ES-I3 (cell line): ENCODE measurements around the gene GPR35.

Experiments used
- H3K36me3 ChIP-seq: 2 replicates; pipeline ENCODE4 v1.6.1; 2013; ENCODE audit warnings: mild to moderate bottlenecking, low read length, control low read depth, moderate library complexity; ENCODE audit not compliant: insufficient read depth
- H3K4me1 ChIP-seq: 2 replicates; pipeline ENCODE4 v1.6.1; 2013; ENCODE audit warnings: mild to moderate bottlenecking, control low read depth, low read length; ENCODE audit not compliant: insufficient read depth
- H3K9ac ChIP-seq: 2 replicates; pipeline ENCODE4 v1.6.1; 2013; ENCODE audit warnings: low read depth, mild to moderate bottlenecking, low read length, moderate library complexity
- H3K9me3 ChIP-seq: 2 replicates; pipeline ENCODE4 v1.6.1; 2013; ENCODE audit warnings: mild to moderate bottlenecking, low read length, moderate library complexity; ENCODE audit not compliant: control insufficient read depth, insufficient read depth

Gene GPR35

DNA sequence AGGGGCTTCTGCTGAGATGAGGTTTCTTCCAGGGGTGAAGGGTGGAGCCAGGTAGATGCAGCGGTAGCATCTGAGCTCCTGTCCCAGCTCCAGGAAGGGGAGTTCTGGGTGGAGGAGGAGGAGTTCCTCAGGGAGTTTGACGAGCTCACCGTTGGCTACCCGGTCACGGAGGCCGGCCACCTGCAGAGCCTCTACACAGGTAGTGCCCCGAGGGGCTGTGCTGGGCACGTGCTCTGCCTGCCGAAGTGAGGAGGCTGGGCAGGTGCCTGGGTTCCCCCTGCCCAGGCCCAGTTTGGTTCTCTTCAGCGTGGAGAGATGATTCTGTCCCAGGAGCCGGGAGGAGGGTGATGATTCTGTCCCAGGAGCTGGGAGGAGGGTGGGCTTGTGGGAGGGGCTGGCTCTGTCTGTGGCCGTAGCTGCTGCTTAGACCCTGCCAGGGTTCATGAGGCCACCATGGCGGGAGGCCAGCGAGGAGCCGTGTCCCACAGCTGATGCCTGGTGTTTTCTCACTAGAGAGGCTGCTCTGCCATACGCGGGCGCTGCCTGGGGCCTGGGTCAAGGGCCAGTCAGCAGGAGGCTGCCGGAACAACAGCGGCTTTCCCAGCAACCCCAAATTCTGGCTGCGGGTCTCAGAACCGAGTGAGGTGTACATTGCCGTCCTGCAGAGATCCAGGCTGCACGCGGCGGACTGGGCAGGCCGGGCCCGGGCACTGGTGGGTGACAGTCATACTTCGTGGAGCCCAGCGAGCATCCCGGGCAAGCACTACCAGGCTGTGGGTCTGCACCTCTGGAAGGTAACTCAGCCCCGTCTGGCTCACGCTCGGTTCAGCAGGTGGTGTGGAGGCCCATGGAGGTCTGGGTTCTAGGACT lies 30.5 kb upstream of the GPR35 start:
- Histone ChIP-seq H3K9ac (no peak overlapping the region), H3K9me3 (no peaks in the 10 kb centered on the region), H3K36me3 (no peaks in the 10 kb centered on the region; the same call in none of the 2 replicates), H3K4me1 (no peaks in the 10 kb centered on the region)

DNA sequence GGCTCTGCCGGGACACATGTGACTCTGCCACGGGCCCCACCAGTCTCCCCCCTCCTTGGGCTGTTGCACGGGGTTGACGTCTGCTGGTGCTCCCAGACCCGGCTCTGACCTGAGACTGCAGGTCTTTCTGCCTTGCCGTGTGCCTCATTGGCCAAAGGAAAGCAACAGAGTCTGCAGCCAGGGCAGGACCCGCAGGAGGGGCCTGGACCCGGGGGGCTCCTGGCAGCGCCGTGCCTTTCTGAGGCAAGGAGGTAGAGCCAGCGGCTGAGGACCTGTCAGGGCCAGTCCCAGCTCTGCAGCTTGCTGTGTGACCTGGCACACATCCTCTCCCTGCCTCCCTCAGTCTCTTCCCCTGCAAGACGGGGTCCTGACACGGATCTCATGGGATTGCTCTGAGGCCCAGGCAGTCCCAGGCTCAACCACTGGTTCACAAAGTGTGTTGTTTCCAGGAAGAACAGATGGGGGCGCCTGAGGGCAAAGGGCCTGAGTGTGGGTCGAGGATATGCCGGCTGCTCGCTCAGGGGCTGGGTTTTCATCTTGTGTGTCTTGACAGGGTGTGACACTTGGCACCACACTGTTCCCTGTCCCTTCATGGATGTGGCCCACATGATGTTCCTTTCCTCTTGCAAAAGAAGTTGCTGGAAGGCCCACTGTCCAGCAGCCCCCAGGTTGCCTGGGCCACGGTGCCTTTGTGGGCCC lies 29.8 kb upstream of the GPR35 start:
- no peaks in the 10 kb centered on the region; the same call in none of the 2 replicates for H3K36me3 ChIP-seq
- no peaks in the 10 kb centered on the region for H3K9me3 ChIP-seq
- H3K9ac ChIP-seq, result no peak overlapping the region
- no peaks in the 10 kb centered on the region for H3K4me1 ChIP-seq

DNA sequence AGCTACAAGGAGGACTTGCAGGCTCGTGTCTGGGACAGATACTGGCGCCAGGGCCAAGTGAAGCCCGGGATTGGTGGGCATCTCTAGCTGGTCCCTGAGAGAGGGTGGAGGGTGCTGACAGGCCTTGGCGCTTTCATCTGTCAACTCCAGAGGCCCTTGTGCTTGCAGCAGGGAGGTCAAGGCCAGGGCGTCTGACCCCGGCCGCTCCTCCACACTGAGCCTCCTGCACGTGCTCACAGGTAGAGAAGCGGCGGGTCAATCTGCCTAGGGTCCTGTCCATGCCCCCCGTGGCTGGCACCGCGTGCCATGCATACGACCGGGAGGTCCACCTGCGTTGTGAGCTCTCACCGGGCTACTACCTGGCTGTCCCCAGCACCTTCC lies 29.2 kb upstream of the GPR35 start:
- Histone ChIP-seq H3K36me3 (no peaks in the 10 kb centered on the region; the same call in none of the 2 replicates), H3K9ac (no peak overlapping the region), H3K9me3 (no peaks in the 10 kb centered on the region), H3K4me1 (no peaks in the 10 kb centered on the region)

DNA sequence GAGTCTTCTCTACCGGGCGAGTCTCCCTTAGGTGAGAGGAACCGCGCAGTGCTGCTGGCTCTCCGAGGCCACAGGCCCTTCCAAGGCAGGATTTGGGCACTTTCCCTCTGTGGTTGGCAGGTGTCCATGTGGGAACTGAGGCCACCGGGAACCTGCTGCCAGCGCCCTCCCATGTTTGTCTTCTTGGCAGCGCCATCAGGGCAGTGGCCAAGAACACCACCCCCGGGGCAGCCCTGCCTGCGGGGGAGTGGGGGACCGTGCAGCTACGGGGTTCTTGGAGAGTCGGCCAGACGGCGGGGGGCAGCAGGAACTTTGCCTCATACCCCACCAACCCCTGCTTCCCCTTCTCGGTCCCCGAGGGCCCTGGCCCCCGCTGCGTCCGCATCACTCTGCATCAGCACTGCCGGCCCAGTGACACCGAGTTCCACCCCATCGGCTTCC lies 28.8 kb upstream of the GPR35 start:
- no peaks in the 10 kb centered on the region for H3K4me1 ChIP-seq
- H3K36me3 ChIP-seq, result no peaks in the 10 kb centered on the region; the same call in none of the 2 replicates
- H3K9me3 ChIP-seq, result no peaks in the 10 kb centered on the region
- H3K9ac ChIP-seq, result no peak overlapping the region

DNA sequence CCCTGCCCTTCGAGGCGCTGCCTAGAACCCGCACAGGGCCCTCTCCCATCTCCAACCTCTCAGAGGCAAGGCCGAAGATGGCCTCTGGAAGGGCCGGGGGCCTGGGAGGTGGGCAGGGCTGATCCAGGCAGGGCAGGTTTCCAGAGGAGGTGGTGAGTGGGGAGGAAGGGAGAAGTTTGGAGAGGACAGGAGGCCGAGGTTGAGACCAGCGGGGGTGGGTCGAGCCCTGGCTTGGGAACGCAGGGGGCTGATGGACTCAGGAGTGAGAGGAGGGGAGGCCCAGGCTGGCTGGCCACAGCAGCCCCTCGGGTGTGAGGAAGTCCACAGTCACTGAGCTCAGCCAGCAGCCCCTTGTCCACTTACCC lies 28.2 kb upstream of the GPR35 start:
- Histone ChIP-seq H3K36me3 (no peaks in the 10 kb centered on the region; the same call in none of the 2 replicates), H3K9ac (no peak overlapping the region), H3K4me1 (no peaks in the 10 kb centered on the region), H3K9me3 (no peaks in the 10 kb centered on the region)

DNA sequence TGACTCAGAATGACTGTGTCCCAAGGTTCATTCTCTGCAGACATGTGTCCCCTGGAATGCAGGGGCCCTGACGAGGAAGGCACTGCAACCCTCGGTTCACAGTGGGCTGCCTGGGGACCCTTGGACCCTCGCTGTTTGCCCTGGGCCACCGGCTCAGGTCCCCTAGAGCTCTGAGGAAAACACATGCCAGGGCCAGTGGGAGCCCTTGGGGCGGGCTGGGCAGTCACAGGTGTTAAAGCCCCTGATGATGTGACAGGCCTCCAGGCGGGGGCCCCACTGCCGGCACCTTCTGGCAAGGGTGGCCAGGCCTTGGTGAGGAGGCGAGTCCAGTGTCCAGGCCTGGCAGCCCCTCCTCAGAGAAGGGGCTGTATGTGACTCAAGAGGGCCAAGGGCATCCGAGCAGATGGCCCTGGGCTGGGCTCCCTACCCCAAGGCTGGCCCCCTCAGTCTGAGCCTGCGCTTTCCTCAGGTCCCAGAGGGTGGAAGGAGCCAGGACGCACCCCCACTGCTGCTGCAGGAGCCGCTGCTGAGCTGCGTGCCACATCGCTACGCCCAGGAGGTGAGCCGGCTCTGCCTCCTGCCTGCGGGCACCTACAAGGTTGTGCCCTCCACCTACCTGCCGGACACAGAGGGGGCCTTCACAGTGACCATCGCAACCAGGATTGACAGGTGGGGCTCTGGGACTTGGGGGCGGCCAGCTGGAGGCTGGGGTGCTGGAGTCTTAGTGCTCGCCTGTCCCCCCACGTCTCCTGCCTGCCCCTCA lies 27.7 kb upstream of the GPR35 start:
- H3K9ac ChIP-seq, result no peak overlapping the region
- no peaks in the 10 kb centered on the region for H3K4me1 ChIP-seq
- no peaks in the 10 kb centered on the region; the same call in 1 of the 2 replicates for H3K36me3 ChIP-seq
- no peaks in the 10 kb centered on the region for H3K9me3 ChIP-seq

DNA sequence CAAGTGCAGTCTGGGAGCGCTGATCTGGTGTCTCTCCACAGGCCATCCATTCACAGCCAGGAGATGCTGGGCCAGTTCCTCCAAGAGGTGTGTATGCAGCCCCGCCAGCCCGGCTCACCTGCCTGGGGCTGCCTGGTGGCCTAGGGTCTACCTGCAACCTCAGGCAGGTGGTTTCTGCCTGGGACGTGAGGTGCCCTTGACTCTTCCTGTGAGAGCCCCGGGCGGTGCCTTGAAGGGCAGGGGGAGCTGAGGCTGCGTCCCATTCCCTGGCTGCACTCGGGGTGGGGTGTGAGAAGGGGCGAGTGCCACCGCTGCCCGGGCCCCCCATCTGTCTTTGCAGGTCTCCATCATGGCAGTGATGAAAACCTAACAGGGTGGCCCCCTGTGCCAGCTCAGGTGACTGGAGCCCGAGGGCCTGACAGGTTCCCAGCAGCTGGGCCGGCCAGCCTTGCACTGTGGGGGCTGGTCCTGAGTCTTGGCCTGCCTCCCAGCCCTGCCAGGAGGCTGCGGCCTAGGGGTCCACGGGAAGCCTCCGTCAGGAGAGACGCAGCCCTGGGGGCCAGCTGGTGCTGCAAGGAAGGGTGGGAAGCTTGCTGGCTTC lies 26.9 kb upstream of the GPR35 start:
- H3K36me3 ChIP-seq, result no peaks in the 10 kb centered on the region; the same call in 1 of the 2 replicates
- no peak overlapping the region for H3K9ac ChIP-seq
- H3K4me1 ChIP-seq, result no peaks in the 10 kb centered on the region
- H3K9me3 ChIP-seq, result no peaks in the 10 kb centered on the region

DNA sequence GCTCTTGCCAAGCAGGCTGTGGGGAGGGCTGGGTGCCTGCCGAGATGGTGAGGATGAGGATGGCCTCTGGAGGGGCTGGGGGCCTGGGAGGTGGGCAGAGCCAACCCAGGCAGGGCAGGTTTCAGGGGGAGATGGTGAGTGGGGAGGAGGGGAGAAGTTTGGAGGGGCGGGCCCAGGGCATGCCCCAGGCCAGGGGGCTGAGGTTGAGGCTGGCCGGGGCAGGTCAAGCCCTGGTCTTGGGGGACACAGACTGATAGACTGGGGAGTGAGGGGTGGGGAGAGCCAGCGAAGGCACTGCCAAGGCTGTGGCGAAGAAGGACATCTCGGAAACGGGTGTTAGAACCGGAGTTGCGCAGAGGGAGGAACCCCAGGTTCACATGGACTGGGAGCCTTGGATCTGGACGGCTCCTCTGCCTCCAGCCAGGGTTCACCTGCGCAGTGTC lies 26.1 kb upstream of the GPR35 start:
- H3K9me3 ChIP-seq, result no peaks in the 10 kb centered on the region
- H3K36me3 ChIP-seq, result no peaks in the 10 kb centered on the region; the same call in 1 of the 2 replicates
- H3K9ac ChIP-seq, result no peak overlapping the region
- no peaks in the 10 kb centered on the region for H3K4me1 ChIP-seq

DNA sequence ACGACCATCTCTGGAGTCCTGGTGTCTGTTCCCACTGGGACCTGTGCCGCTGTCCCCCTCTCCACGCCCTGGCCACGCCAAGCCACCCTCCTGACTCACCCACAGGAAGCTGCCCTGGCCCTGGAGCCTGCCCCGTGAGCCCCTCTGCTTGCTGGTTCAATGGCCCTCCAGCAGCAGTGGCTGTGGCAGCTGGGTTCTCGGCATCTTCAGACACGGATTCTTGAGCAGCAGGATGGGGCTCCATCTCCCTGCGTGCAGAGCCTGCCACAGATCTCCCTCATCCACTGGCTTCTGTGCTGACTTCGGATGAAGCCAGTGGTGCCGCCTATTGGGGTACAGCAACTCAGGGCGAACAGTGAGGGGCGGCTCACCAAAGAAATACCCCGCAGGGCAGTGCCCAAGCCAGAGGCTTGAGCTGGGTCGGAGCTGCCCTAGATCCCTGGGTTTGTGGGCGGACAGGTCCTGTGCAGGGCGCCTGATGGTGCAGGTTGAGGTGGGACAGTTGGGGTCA lies 24.8 kb upstream of the GPR35 start:
- Histone ChIP-seq H3K36me3 (no peaks in the 10 kb centered on the region; the same call in 1 of the 2 replicates), H3K4me1 (no peaks in the 10 kb centered on the region), H3K9me3 (no peaks in the 10 kb centered on the region)

DNA sequence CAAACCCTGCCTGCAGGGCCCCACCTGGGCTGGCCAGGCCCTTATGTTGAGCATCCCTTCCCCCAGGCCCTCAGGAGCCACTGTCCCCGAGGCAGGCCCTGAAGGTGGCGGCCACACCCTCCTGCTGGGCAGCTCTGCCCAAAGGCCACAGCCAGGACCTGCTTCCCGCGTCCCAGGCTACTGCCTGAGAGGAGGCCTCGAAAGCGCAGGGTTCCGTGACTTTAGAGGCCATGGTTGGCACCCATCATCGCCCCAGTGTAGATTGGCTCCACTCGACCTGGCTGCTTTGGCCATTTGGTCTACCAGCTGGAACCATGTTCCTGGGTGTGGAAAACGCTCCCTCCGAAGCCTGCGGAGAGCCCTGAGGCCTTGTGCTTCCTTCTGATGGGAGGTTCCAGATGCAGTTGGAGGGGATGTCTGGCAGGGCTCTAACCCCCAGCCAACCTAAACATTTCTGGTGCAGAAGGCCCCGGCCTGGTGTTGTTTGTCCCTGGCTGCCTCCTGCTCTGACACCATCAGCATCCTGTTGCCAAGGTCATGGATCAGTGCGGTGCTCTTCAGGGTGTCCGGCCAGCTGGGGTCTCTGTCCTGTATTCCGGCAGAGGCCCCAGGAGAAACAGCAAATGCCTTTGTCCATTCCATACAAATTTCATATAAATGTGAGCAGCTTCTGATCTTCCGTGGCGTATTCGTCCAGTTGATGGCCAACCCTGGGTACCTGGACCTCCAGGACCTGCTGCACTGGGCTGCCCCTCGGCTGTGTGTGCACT lies 24.0 kb upstream of the GPR35 start:
- Histone ChIP-seq H3K36me3 (no peaks in the 10 kb centered on the region; the same call in 1 of the 2 replicates), H3K9ac (no peak overlapping the region), H3K4me1 (no peaks in the 10 kb centered on the region), H3K9me3 (no peaks in the 10 kb centered on the region)

More for the DNA sequence above, 24.8 kb upstream of the GPR35 start:
- H3K9ac ChIP-seq, result no peak overlapping the region

DNA sequence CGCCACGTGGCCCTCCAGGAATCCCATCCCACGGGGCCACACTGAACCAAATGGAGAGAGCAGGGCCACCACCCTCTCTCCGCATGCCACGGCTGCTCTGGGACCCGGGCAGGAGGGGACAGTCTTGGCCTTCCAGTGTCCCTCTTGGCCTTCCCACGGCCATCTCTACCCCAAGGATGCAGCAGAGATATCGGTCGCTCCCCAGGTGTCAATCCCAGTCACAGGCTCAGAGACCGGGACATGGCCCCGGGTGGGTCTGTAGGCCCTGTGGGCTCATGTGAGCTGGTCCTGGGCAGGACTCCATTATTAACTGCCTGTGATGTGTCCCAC lies 23.5 kb upstream of the GPR35 start:
- no peaks in the 10 kb centered on the region; the same call in 1 of the 2 replicates for H3K36me3 ChIP-seq
- no peak overlapping the region for H3K9ac ChIP-seq
- H3K4me1 ChIP-seq, result no peaks in the 10 kb centered on the region
- no peaks in the 10 kb centered on the region for H3K9me3 ChIP-seq

DNA sequence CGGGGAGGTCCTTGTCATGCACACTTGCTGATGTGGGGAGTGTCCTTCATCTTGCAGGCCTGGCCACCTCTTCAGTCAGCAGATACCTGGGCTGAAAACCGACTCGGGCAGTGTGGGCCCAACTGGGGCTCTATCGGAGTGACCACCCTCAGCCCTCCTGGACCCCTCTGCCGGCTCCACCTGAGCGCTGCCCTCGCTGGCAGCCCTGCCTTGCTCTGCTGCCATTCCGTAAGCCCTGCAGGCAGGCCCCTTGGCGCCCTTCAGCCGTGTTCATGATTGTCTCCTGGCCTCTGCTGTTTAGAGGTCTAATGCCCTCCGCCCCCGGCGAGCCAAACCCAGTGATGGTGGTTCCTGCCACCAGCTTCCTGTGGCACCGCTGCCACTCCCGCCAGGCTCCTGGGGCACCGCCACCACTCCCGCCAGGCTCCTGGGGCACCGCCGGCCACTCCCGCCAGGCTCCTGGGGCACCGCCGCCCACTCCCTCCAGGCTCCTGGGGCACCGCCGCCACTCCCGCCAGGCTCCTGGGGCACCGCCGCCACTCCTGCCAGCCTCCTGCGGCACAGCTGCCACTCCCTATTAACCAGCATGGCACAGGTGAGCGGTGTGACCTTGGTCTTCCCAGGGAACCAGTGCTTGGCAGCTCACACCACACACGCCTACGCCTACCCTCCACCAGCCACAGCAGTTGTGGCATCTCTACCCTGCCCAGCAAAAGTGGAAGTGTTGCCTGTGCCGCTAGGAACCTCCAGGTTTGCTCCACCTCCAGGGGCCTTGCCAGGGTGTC lies 22.8 kb upstream of the GPR35 start:
- H3K36me3 ChIP-seq, result no peaks in the 10 kb centered on the region; the same call in 1 of the 2 replicates

More for the DNA sequence above, 22.8 kb upstream of the GPR35 start:
- Histone ChIP-seq H3K9ac (no peak overlapping the region), H3K9me3 (no peaks in the 10 kb centered on the region), H3K4me1 (no peaks in the 10 kb centered on the region)
